Neuronal stem cell (in vitro differentiated cells): ENCODE measurements around the gene NMT1.
A peak's percentile ranks its signal among the peaks of the same experiment; 100 is the strongest.

Source experiments
- DNase-seq: peaks from one replicate; pipeline ENCODE4 v3.0.0-alpha.2; 2013; ENCODE audit warnings: low spot score
- H2AFZ ChIP-seq: one replicate; pipeline ENCODE4 v1.6.1; 2013; ENCODE audit warnings: mild to moderate bottlenecking, low read length, inconsistent platforms
- H2AK5ac ChIP-seq: 2 replicates; pipeline ENCODE4 v1.6.1; 2013; ENCODE audit warnings: low read depth, mild to moderate bottlenecking, inconsistent platforms, low read length, moderate library complexity, mixed read lengths
- H2BK120ac ChIP-seq: 2 replicates; pipeline ENCODE4 v1.6.1; 2013; ENCODE audit warnings: low read depth, mild to moderate bottlenecking, inconsistent platforms, low read length, moderate library complexity, mixed read lengths
- H2BK12ac ChIP-seq: one replicate; pipeline ENCODE4 v1.6.1; 2013; ENCODE audit warnings: low read length, inconsistent platforms
- H2BK15ac ChIP-seq: 2 replicates; pipeline ENCODE4 v1.6.1; 2013; ENCODE audit warnings: mild to moderate bottlenecking, low read length, inconsistent platforms, mixed read lengths
- H2BK5ac ChIP-seq: one replicate; pipeline ENCODE4 v1.6.1; 2013; ENCODE audit warnings: inconsistent platforms, mild to moderate bottlenecking, low read length, moderate library complexity
- H3K14ac ChIP-seq: one replicate; pipeline ENCODE4 v1.6.1; 2013; ENCODE audit warnings: low read length, inconsistent platforms
- H3K18ac ChIP-seq: 2 replicates; pipeline ENCODE4 v1.6.1; 2013; ENCODE audit warnings: low read length, inconsistent platforms
- H3K23ac ChIP-seq: 2 replicates; pipeline ENCODE4 v1.6.1; 2013; ENCODE audit warnings: low read depth, mild to moderate bottlenecking, mixed read lengths, low read length, inconsistent platforms; ENCODE audit not compliant: poor library complexity
- H3K27ac ChIP-seq: replicated peaks from 3 replicates; pipeline ENCODE4 v1.5.1; 2013; ENCODE audit warnings: low read length, inconsistent platforms
- H3K27me3 ChIP-seq, 3 experiments: 2 replicates each; pipeline ENCODE4 v1.6.1; 2013; ENCODE audit warnings: low read length in 3 of 3, mild to moderate bottlenecking in 2 of 3, inconsistent platforms in 1 of 3, low read depth in 1 of 3, mixed read lengths in 1 of 3, moderate library complexity in 1 of 3; ENCODE audit not compliant: control insufficient read depth in 3 of 3, insufficient read depth in 3 of 3
- H3K36me3 ChIP-seq, 2 donors: replicated peaks in 1 of 2; 2 replicates each; pipeline ENCODE4 v1.6.1; 2013; ENCODE audit warnings: low read length in 2 of 2; ENCODE audit not compliant: control insufficient read depth in 2 of 2, insufficient read depth in 2 of 2
- H3K4ac ChIP-seq: 2 replicates; pipeline ENCODE4 v1.6.1; 2013; ENCODE audit warnings: inconsistent platforms, mild to moderate bottlenecking, low read length, moderate library complexity
- H3K4me1 ChIP-seq, 2 donors: 1 replicate in 1 of 2; 2 replicates in 1 of 2; pipeline ENCODE4 v1.6.1; 2013; ENCODE audit warnings: low read length in 2 of 2, low read depth in 1 of 2; ENCODE audit not compliant: control insufficient read depth in 2 of 2, insufficient read depth in 1 of 2
- H3K4me2 ChIP-seq: one replicate; pipeline ENCODE4 v1.6.1; 2013; ENCODE audit warnings: mild to moderate bottlenecking, low read length, inconsistent platforms; ENCODE audit not compliant: insufficient read depth, poor library complexity, severe bottlenecking
- H3K4me3 ChIP-seq, 2 donors: 2 replicates each; pipeline ENCODE4 v1.5.1; 2013; ENCODE audit warnings: low read length in 2 of 2, mild to moderate bottlenecking in 2 of 2, inconsistent platforms in 1 of 2, moderate library complexity in 1 of 2
- H3K79me1 ChIP-seq: one replicate; pipeline ENCODE4 v1.6.1; 2013; ENCODE audit warnings: low read depth, mild to moderate bottlenecking, inconsistent platforms, low read length, moderate library complexity
- H3K9ac ChIP-seq: one replicate; pipeline ENCODE4 v1.6.1; 2013; ENCODE audit warnings: mild to moderate bottlenecking, low read depth, low read length, inconsistent platforms; ENCODE audit not compliant: poor library complexity
- H3K9me3 ChIP-seq, 2 donors: replicated peaks in 1 of 2; 2 replicates each; pipeline versions ENCODE3 to v1.6.1; 2013; ENCODE audit warnings: low read length in 2 of 2, mild to moderate bottlenecking in 2 of 2, inconsistent platforms in 1 of 2, low read depth in 1 of 2, mixed read lengths in 1 of 2, moderate library complexity in 1 of 2; ENCODE audit not compliant: control insufficient read depth in 2 of 2, insufficient read depth in 1 of 2
- H4K8ac ChIP-seq: one replicate; pipeline ENCODE4 v1.6.1; 2013; ENCODE audit warnings: low read depth, mild to moderate bottlenecking, inconsistent platforms, low read length, moderate library complexity
- H4K91ac ChIP-seq: one replicate; pipeline ENCODE4 v1.6.1; 2013; ENCODE audit warnings: low read length, low read depth, mild to moderate bottlenecking, inconsistent platforms; ENCODE audit not compliant: poor library complexity
- WGBS, 2 donors: extraction: QIAGEN DNeasy Blood & Tissue Kit; methylation state at CpG; one replicate each; pipeline ENCODE4 v1.1.7; 2013; ENCODE audit warnings: missing lambda C conversion rate in 2 of 2, mixed read lengths in 1 of 2; ENCODE audit not compliant: insufficient read length in 2 of 2, insufficient replicate concordance in 1 of 2; ENCODE audit errors: extremely low coverage in 2 of 2; 5-methylcytosine and 5-hydroxymethylcytosine counted together

The NMT1 gene

GRCh38 chr17:45117334-45117733 lies 56.2 kb downstream of the NMT1 start:
- no peak for DNase-seq
- H3K4me2 ChIP-seq: no peak overlapping the region
- H3K18ac ChIP-seq: no peak overlapping the region
- no peak overlapping the region for H2BK120ac ChIP-seq
- H3K4ac ChIP-seq: no peak overlapping the region
- H2BK5ac ChIP-seq: no peak overlapping the region
- H3K14ac ChIP-seq: no peak overlapping the region
- no peak overlapping the region for H3K4me3 ChIP-seq
- H2AFZ ChIP-seq: no peak overlapping the region
- no peak overlapping the region for H2BK15ac ChIP-seq
- peaks cover under 1 to 4% of the 10 kb centered on the region in 2 donors for H3K4me1 ChIP-seq
- peaks cover 2% of the 10 kb centered on the region for H3K79me1 ChIP-seq
- no peak overlapping the region for H3K27ac ChIP-seq
- no peak overlapping the region for H4K91ac ChIP-seq
- no CpG with 5 or more reads among the region's 4 CpGs for WGBS, 2 donors
- H3K9ac ChIP-seq: no peak overlapping the region
- no peaks in the 10 kb centered on the region for H3K36me3 ChIP-seq
- H2BK12ac ChIP-seq: no peak overlapping the region
- peaks cover 0 to 2% of the 10 kb centered on the region in 2 donors for H3K9me3 ChIP-seq
- no peaks in the 10 kb centered on the region for H3K27me3 ChIP-seq
- H2AK5ac ChIP-seq: no peak overlapping the region
- H4K8ac ChIP-seq: no peak overlapping the region
- H3K23ac ChIP-seq: no peak overlapping the region

DNA sequence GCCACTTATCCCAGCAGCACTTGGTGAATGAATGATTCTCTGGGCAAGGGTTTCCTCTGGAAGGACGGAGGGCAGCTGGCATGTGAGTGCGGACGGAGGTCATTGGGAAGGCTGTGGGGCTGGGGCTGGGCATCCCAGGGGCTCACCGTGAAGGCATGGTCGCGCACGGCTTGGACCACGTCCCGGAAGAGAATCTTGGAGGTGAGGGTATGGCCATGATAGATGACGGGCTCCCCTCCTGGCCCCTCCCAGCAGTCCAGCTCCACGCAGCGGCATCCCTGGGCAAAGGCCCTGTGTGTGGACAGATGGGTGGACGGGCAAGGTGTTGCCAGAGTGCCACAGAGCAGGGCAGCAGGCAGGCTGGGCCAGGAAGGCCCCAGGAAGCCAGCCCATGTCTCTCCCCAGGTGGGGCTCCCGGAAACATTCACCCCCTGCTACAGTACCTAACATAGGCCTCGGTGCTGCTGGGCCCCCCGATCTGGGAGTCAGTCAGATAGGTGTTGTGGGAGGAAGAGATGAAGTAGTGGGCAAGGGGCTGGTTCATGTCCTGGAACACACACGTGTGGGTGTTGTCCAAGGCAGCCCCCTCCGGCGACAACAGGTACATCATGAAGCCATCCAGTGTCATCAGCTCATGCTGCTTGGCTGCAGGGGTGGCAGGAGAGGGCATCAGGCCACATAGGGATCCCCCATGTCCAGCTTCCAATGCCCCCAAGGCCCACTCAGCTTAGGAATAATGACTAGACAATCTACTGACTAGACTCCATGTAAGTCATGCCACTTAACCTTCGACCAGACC lies 56.9 kb downstream of the NMT1 start:
- no CpG with 5 or more reads among the region's 20 CpGs for WGBS, 2 donors
- H2BK12ac ChIP-seq: no peak overlapping the region
- H3K36me3 ChIP-seq: no peaks in the 10 kb centered on the region
- H3K4me2 ChIP-seq: no peak overlapping the region
- no peak overlapping the region for H3K4me3 ChIP-seq
- H2BK15ac ChIP-seq: no peak overlapping the region
- H3K14ac ChIP-seq: peak overlapping the region; percentile 98
- H2BK5ac ChIP-seq: no peak overlapping the region
- H2BK120ac ChIP-seq: peak overlapping the region; percentile 72
- DNase-seq: no peak
- no peak overlapping the region for H3K4ac ChIP-seq
- H3K18ac ChIP-seq: peak overlapping the region; percentile 28
- no peak overlapping the region for H3K23ac ChIP-seq
- H3K79me1 ChIP-seq: peaks cover 2% of the 10 kb centered on the region
- no peak overlapping the region for H3K9ac ChIP-seq
- H3K4me1 ChIP-seq: peaks cover 2 to 4% of the 10 kb centered on the region in 2 donors
- H3K27ac ChIP-seq: no peak overlapping the region
- no peak overlapping the region for H2AFZ ChIP-seq
- no peak overlapping the region for H4K8ac ChIP-seq
- H2AK5ac ChIP-seq: no peak overlapping the region
- no peak overlapping the region for H4K91ac ChIP-seq
- no peaks in the 10 kb centered on the region for H3K27me3 ChIP-seq
- no peaks in the 10 kb centered on the region for H3K9me3 ChIP-seq

GRCh38 chr17:45118691-45119090 lies 57.6 kb downstream of the NMT1 start:
- Histone ChIP-seq H3K27ac (no peak overlapping the region), H3K4ac (no peak overlapping the region), H3K18ac (no peak overlapping the region), H2AFZ (no peak overlapping the region), H3K14ac (no peak overlapping the region), H2BK120ac (no peak overlapping the region), H3K9ac (no peak overlapping the region), H2AK5ac (no peak overlapping the region), H2BK12ac (no peak overlapping the region), H3K4me1 (peaks cover 4% of the 10 kb centered on the region in 2 donors), H3K4me3 (no peak overlapping the region), H3K23ac (no peak overlapping the region), H3K27me3 (no peaks in the 10 kb centered on the region), H4K91ac (no peak overlapping the region), H2BK15ac (no peak overlapping the region), H3K9me3 (no peaks in the 10 kb centered on the region), H4K8ac (no peak overlapping the region), H3K36me3 (no peaks in the 10 kb centered on the region), H3K4me2 (no peak overlapping the region), H3K79me1 (peaks cover 2% of the 10 kb centered on the region), H2BK5ac (no peak overlapping the region)
- no peak for DNase-seq
- no CpG with 5 or more reads among the region's 23 CpGs for WGBS, 2 donors

GRCh38 chr17:45119964-45120363 lies 58.8 kb downstream of the NMT1 start:
- Histone ChIP-seq H3K18ac (no peak overlapping the region), H3K23ac (no peak overlapping the region), H3K4me2 (no peak overlapping the region), H2BK12ac (no peak overlapping the region), H3K4ac (no peak overlapping the region), H2AK5ac (no peak overlapping the region), H3K4me1 (peaks cover 5 to 11% of the 10 kb centered on the region in 2 donors), H3K27ac (no peak overlapping the region), H3K9me3 (no peaks in the 10 kb centered on the region), H2BK5ac (no peak overlapping the region), H3K4me3 (no peak overlapping the region), H3K79me1 (peaks cover 2% of the 10 kb centered on the region), H2BK120ac (no peak overlapping the region), H3K36me3 (no peaks in the 10 kb centered on the region), H4K8ac (no peak overlapping the region), H3K9ac (no peak overlapping the region), H4K91ac (no peak overlapping the region), H3K27me3 (no peaks in the 10 kb centered on the region), H2AFZ (no peak overlapping the region), H3K14ac (no peak overlapping the region), H2BK15ac (no peak overlapping the region)
- DNase-seq: no peak
- no CpG with 5 or more reads among the region's 8 CpGs for WGBS, 2 donors
